Mucosa of descending colon (tissue), 3 donors: Measurements from ENCODE around the gene HOXD11. TPM values are rescaled to one million over a fixed set of nuclear protein-coding genes. Genes with fewer than 3 reads are reported as not detected.

Experiments used
- ATAC-seq: fragments of 200-7000 bp; cut with Tn5 transposase; one replicate; pipeline ENCODE4 v1.9.1; 2020; ENCODE audit warnings: mild to moderate bottlenecking, moderate library complexity
- DNase-seq, 3 donors: peaks; one replicate each; pipeline ENCODE4 v3.0.0-alpha.2; 2020
- H3K36me3 ChIP-seq: fragments of 200-600 bp; one replicate; pipeline ENCODE4 v1.8.0; 2021; ENCODE audit warnings: low read depth, mild to moderate bottlenecking
- H3K4me1 ChIP-seq: fragments of 200-600 bp; one replicate; pipeline ENCODE4 v1.8.0; 2021; ENCODE audit warnings: low read depth, mild to moderate bottlenecking
- H3K4me3 ChIP-seq: fragments of 200-600 bp; one replicate; pipeline ENCODE4 v1.8.0; 2021; ENCODE audit warnings: mild to moderate bottlenecking
- H3K9me3 ChIP-seq: fragments of 200-600 bp; one replicate; pipeline ENCODE4 v1.8.0; 2021; ENCODE audit warnings: mild to moderate bottlenecking
- CTCF ChIP-seq: fragments of 200-600 bp; IDR thresholded peaks from one replicate; pipeline ENCODE4 v1.8.0; 2022; ENCODE audit warnings: antibody characterized with exemption, mild to moderate bottlenecking
- intact Hi-C, 2 donors: fragments of 100-400 bp; cut with DNase I in 1 of 2; cut with micrococcal nuclease in 1 of 2; formaldehyde crosslinking; loops; one replicate each; pipeline versions ENCODE4 v1.11.0 to v1.11.1; 2022; cut with DNase I, micrococcal nuclease
- total RNA-seq, 3 donors: library from RNA; stranded (reverse); fragmentation: NEBNext Ultra II Directional in 2 of 3; extraction: Animal tissue kit (Norgen Biotek cat#: 25700) in 2 of 3; gene quantifications; one replicate each; pipeline versions ENCODE4 v1.2.1 to v1.2.4, GENCODE V29; 2021 to 2023
- donor health status: DM: no; HTN: no; CAD: no; lungs with moderate emphysema.
- donor health status: DM: no; HTN: no; CAD: no.
- donor health status: DM: no; HTN: yes; CAD: no.

HOXD11 gene
- total RNA-seq, 3 donors from 2014 or later, result 1.2 to 2.1 (median 2.1) TPM

DNA sequence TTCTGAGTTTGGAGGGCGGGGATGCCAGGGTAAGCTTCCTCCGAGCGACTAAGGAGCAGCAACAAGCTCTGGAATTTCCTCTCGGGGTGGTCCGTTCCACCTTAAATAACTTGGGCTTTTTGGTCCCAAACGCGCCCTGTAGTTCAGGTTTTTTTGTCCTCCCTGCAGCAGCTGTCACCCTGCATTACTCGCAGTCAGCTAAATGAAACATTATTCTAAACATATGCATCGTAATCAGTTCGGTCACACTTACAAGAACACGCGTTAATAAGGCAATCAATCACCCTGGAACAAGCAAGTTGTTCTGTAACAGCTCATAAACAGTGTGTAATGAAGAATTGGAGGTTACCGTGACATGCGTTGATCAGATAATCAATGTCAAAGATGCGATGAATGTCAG lies 31.6 kb upstream of the HOXD11 start:
- H3K4me1 ChIP-seq, result peaks cover 4% of the 10 kb centered on the region
- ATAC-seq (no peak), DNase-seq (no peak)
- H3K9me3 ChIP-seq, result no peaks in the 10 kb centered on the region
- TF ChIP-seq CTCF, result no peak
- intact Hi-C loops, result no loop called here
- no peaks in the 10 kb centered on the region for H3K36me3 ChIP-seq
- H3K4me3 ChIP-seq, result no peak overlapping the region

DNA sequence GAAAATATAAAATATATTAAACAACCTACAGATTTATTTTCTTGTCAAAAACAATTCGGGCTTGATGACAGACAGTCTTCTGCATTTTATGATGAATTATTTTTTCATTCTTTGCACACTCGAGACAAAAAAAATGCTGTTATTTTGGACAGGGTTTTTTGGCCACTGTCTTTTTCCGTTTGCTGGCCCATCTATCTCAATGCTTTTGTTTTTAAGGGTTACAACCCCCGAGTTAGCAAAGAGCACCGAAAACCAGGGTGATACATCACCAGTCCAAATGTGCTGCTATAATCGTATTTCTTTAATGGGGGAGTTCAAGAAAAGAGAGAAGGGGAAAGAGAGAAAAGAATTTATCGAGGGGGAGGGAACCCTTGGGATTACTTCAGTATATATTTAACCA lies 31.0 kb upstream of the HOXD11 start:
- TF ChIP-seq CTCF, result no peak
- Histone ChIP-seq H3K4me1 (peaks cover 6% of the 10 kb centered on the region), H3K9me3 (no peaks in the 10 kb centered on the region), H3K4me3 (no peak overlapping the region), H3K36me3 (no peaks in the 10 kb centered on the region)
- intact Hi-C loops, result no loop called here
- no peak for ATAC-seq
- no peak for DNase-seq

DNA sequence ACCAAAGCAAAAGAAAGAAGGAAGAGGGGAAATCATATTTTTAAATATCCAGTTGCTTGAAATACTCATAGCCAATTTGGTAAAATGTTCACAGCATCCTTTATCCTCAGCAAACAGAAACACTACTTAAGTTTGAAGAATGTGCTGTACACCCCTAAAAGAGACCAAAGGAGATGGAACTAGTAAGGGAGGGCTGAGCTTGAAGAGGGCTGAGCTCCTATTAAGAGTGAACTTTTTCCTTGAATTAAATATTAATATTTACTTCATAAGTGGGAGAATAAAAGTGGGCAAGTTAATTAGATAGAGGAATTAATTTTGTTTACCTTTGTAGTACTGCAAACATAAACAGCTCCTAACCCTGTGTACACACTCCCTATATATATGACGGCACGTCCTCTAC lies 30.3 kb upstream of the HOXD11 start:
- Histone ChIP-seq H3K9me3 (no peaks in the 10 kb centered on the region), H3K4me1 (peaks cover 6% of the 10 kb centered on the region), H3K4me3 (no peak overlapping the region), H3K36me3 (no peaks in the 10 kb centered on the region)
- TF ChIP-seq CTCF, result no peak
- no peak for ATAC-seq
- DNase-seq, result no peak
- intact Hi-C loops, result no loop called here

DNA sequence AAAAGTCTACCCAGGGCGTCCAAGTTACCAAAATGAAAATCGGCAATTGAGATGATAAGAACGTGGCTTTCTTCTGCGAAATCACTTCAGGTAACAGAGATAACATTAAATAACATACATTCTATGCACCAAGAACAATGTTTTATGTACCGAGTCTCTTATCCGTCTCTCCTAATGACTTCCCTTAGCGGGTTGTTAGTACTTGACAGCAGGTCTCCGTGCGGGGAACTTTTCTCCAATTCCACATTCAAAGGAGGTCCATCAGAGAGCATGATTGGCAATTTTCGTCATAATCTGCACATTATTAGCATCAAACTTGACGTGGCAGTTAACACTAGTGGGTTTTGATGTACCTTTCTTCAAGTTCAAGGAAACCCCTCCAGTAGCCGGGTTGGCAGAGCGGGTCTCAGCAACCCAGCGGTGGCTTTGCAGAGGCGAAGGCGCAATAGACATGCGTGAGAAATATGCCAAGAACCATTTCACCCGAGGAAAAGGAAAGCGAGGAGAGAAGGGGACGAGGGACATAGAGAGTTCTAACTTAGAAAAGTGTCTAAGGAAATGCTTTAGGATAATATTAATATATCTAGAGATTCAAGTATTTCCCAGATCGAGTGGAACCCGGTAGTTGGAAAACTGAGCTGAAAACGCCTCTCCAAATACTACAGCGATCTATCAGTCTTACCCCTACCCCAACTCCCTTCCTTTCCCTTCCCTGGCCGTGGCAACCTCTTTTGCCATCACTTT lies 28.4 kb upstream of the HOXD11 start:
- Histone ChIP-seq H3K9me3 (no peaks in the 10 kb centered on the region), H3K4me1 (peaks cover 15% of the 10 kb centered on the region), H3K4me3 (no peak overlapping the region), H3K36me3 (no peaks in the 10 kb centered on the region)
- ATAC-seq, result no peak
- no peak for DNase-seq
- intact Hi-C loops, result no loop called here
- no peak for TF ChIP-seq CTCF

GRCh38 chr2:176079285-176079830 lies 27.7 kb upstream of the HOXD11 start:
- DNase-seq (no peak), ATAC-seq (no peak)
- no peaks in the 10 kb centered on the region for H3K36me3 ChIP-seq
- no peaks in the 10 kb centered on the region for H3K9me3 ChIP-seq
- peaks cover 15% of the 10 kb centered on the region for H3K4me1 ChIP-seq
- H3K4me3 ChIP-seq, result no peak overlapping the region
- TF ChIP-seq CTCF, result no peak
- intact Hi-C loops, result no loop called here
